Trophoblast cell (in vitro differentiated cells and primary cell): Measurements from ENCODE around the gene USP49.
A peak's percentile ranks its signal among the peaks of the same experiment; 100 is the strongest.

ENCODE experiments used
- DNase-seq, 2 donors: peaks; one replicate each; pipeline ENCODE4 v3.0.0-alpha.2; 2016
- H2AFZ ChIP-seq: 2 replicates; pipeline ENCODE4 v1.6.1; 2013; ENCODE audit warnings: low read length, moderate library complexity, mild to moderate bottlenecking; ENCODE audit not compliant: insufficient read depth, poor library complexity
- H2AK5ac ChIP-seq: 2 replicates; pipeline ENCODE4 v1.6.1; 2013; ENCODE audit warnings: mild to moderate bottlenecking, low read length
- H2BK120ac ChIP-seq: 2 replicates; pipeline ENCODE4 v1.6.1; 2013; ENCODE audit warnings: low read length, mild to moderate bottlenecking, moderate library complexity; ENCODE audit not compliant: insufficient read depth, poor library complexity
- H2BK12ac ChIP-seq: 2 replicates; pipeline ENCODE4 v1.6.1; 2013; ENCODE audit warnings: mild to moderate bottlenecking, low read length, moderate library complexity
- H2BK5ac ChIP-seq: 2 replicates; pipeline ENCODE4 v1.6.1; 2013; ENCODE audit warnings: low read length, low read depth, moderate library complexity, mild to moderate bottlenecking; ENCODE audit not compliant: poor library complexity
- H3K14ac ChIP-seq: 2 replicates; pipeline ENCODE4 v1.6.1; 2013; ENCODE audit warnings: mild to moderate bottlenecking, low read length
- H3K18ac ChIP-seq: 2 replicates; pipeline ENCODE4 v1.6.1; 2013; ENCODE audit warnings: mild to moderate bottlenecking, low read length
- H3K23ac ChIP-seq: 2 replicates; pipeline ENCODE4 v1.6.1; 2013; ENCODE audit warnings: low read length
- H3K27ac ChIP-seq: 2 replicates; pipeline ENCODE4 v1.5.1; 2013; ENCODE audit warnings: low read depth, mild to moderate bottlenecking, inconsistent platforms, low read length, moderate library complexity
- H3K27me3 ChIP-seq: 2 replicates; pipeline ENCODE4 v1.6.1; 2013; ENCODE audit warnings: inconsistent platforms, mild to moderate bottlenecking, low read length, moderate library complexity; ENCODE audit not compliant: insufficient read depth
- H3K36me3 ChIP-seq, 2 experiments: 1 replicate in 1 of 2; 2 replicates in 1 of 2; pipeline ENCODE4 v1.6.1; 2013; ENCODE audit warnings: low read length in 2 of 2, mild to moderate bottlenecking in 2 of 2, moderate library complexity in 1 of 2; ENCODE audit not compliant: insufficient read depth in 2 of 2, control insufficient read depth in 1 of 2
- H3K4ac ChIP-seq: 2 replicates; pipeline ENCODE4 v1.6.1; 2013; ENCODE audit warnings: low read depth, mild to moderate bottlenecking, low read length, moderate library complexity
- H3K4me1 ChIP-seq, 2 experiments: 1 replicate in 1 of 2; 2 replicates in 1 of 2; pipeline ENCODE4 v1.6.1; 2013; ENCODE audit warnings: low read length in 2 of 2, mild to moderate bottlenecking in 2 of 2, moderate library complexity in 1 of 2; ENCODE audit not compliant: insufficient read depth in 2 of 2, control insufficient read depth in 1 of 2
- H3K4me2 ChIP-seq: 2 replicates; pipeline ENCODE4 v1.6.1; 2013; ENCODE audit warnings: inconsistent platforms, mild to moderate bottlenecking, low read length, moderate library complexity
- H3K4me3 ChIP-seq: 2 replicates; pipeline ENCODE4 v1.5.1; 2013; ENCODE audit warnings: mild to moderate bottlenecking, low read depth, low read length, inconsistent platforms
- H3K79me1 ChIP-seq: one replicate; pipeline ENCODE4 v1.6.1; 2013; ENCODE audit warnings: low read length
- H3K79me2 ChIP-seq: 2 replicates; pipeline ENCODE4 v1.6.1; 2013; ENCODE audit warnings: low read length, mild to moderate bottlenecking; ENCODE audit not compliant: control insufficient read depth, insufficient read depth, poor library complexity
- H3K9ac ChIP-seq: 2 replicates; pipeline ENCODE4 v1.6.1; 2013; ENCODE audit warnings: mild to moderate bottlenecking, low read length
- H3K9me3 ChIP-seq: 2 replicates; pipeline ENCODE4 v1.6.1; 2013; ENCODE audit warnings: low read depth, mild to moderate bottlenecking, control low read depth, inconsistent platforms, low read length; ENCODE audit not compliant: insufficient read depth
- H4K12ac ChIP-seq: 2 replicates; pipeline ENCODE4 v1.6.1; 2013; ENCODE audit warnings: low read depth, mild to moderate bottlenecking, low read length, moderate library complexity
- H4K8ac ChIP-seq: 2 replicates; pipeline ENCODE4 v1.6.1; 2013; ENCODE audit warnings: low read depth, mild to moderate bottlenecking, low read length, moderate library complexity
- H4K91ac ChIP-seq: one replicate; pipeline ENCODE4 v1.6.1; 2013; ENCODE audit warnings: low read depth, mild to moderate bottlenecking, low read length, moderate library complexity
- WGBS: extraction: QIAGEN DNeasy Blood & Tissue Kit; methylation state at CpG from one replicate; pipeline ENCODE4 v1.1.7; 2013; ENCODE audit warnings: missing lambda C conversion rate; ENCODE audit not compliant: insufficient read length, insufficient coverage; ENCODE audit errors: extremely low coverage; 5-methylcytosine and 5-hydroxymethylcytosine counted together

Gene USP49

DNA sequence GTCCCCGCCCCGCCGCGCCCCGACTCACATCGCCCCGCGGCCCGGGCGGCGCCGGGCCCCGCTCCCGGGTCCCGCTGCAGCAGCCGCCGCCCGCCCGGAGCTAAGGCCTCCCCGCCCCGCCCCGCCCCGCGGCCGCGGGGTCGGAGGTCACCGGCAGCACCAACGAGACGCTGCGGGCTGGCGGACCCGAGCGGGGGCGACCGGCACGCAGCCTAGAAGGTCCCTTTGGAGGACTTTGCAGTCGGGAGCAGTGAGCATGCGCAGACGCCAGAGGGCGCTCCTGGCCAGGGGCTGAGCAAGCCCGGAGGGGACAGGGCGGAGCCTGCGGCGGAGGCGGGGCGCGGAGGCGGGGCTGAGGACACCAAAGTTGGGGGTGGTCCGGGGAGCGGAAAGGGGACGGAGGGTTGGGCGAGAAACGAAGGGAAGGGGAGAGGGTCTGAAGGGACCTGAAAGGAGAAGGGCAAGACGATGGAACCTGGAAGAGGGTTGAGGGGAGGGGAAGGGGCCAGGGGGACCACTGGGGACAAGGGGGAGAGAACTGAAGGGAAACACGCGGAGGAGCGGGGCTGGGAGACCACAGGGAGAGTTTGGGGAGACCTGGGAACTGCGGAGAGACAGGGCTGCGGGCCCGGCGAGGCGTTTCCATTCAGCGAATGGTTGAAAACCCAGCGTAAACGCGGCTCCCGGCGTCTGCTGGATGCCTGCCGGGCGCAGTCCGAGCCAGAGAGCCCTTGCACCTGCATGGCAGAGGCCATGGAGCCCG lies 115.2 kb downstream of the USP49 start, which contains the start of gene FRS3:
Gene FRS3 (minus strand): TSS at position 113 of the 763 bp plus-strand sequence. CDS start 2,913 bp downstream, outside the sequence.
- peak within 1 kb of the TSS; percentile 34 for H2BK120ac ChIP-seq
- H3K18ac ChIP-seq, result peak within 1 kb of the TSS; percentile 72
- peaks cover 9 to 18% of the 10 kb centered on the region in 2 experiments for H3K4me1 ChIP-seq
- peak; percentile 94 to 98 for DNase-seq
- H2AK5ac ChIP-seq, result peak within 1 kb of the TSS; percentile 3
- no peaks in the 10 kb centered on the region for H3K79me2 ChIP-seq
- H3K4me2 ChIP-seq, result peak within 1 kb of the TSS; percentile 90
- peak within 1 kb of the TSS; percentile 78 for H3K9ac ChIP-seq
- H4K91ac ChIP-seq, result peak within 1 kb of the TSS; percentile 63
- peaks cover 7 to 9% of the 10 kb centered on the region in 2 experiments for H3K36me3 ChIP-seq
- peak within 1 kb of the TSS; percentile 75 for H2AFZ ChIP-seq
- no peak within 1 kb of the TSS for H2BK5ac ChIP-seq
- H3K27ac ChIP-seq, result no peak within 1 kb of the TSS
- H4K12ac ChIP-seq, result peak within 1 kb of the TSS; percentile 11
- H3K23ac ChIP-seq, result no peak within 1 kb of the TSS
- no peaks in the 10 kb centered on the region for H3K27me3 ChIP-seq
- no CpG with 5 or more reads among the region's 73 CpGs for WGBS
- H3K14ac ChIP-seq, result peak within 1 kb of the TSS; percentile 29
- H3K4ac ChIP-seq, result peak within 1 kb of the TSS; percentile 7
- peak within 1 kb of the TSS; percentile 25 for H4K8ac ChIP-seq
- H2BK12ac ChIP-seq, result no peak within 1 kb of the TSS
- peak within 1 kb of the TSS; percentile 72 for H3K4me3 ChIP-seq
- H3K79me1 ChIP-seq, result peaks cover 2% of the 10 kb centered on the region
- no peaks in the 10 kb centered on the region for H3K9me3 ChIP-seq

DNA sequence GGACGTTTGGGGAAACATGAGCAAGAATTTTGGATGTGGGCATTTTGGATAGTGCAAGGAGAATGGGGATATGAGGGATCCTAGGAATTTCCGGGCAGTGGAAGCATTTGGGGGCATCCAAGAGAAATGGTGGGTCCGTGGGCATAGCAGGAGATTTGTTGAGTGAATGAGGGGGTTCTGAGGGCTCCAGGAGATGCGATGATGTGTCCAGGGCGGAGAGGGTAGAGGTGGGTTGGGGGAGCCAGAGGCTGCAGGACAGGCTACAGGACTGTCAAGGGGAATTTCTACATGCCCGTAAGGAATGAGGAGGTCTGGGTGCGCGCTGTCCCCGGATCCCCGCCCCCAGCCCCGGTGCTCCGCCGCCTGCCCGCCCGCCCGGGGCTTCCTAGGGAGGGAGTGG lies 115.8 kb downstream of the USP49 start:
- peaks cover 11 to 16% of the 10 kb centered on the region in 2 experiments for H3K36me3 ChIP-seq
- peak overlapping the region; percentile 78 for H3K9ac ChIP-seq
- no peaks in the 10 kb centered on the region for H3K79me2 ChIP-seq
- H2AK5ac ChIP-seq, result peak overlapping the region; percentile 3
- peak overlapping the region; percentile 1 for H2AFZ ChIP-seq
- H3K4me2 ChIP-seq, result peak overlapping the region; percentile 90
- peaks cover 6 to 12% of the 10 kb centered on the region in 2 experiments for H3K4me1 ChIP-seq
- H3K4me3 ChIP-seq, result peak overlapping the region; percentile 72
- peak overlapping the region; percentile 17 for H4K8ac ChIP-seq
- H2BK12ac ChIP-seq, result no peak overlapping the region
- H4K12ac ChIP-seq, result peak overlapping the region; percentile 11
- H2BK120ac ChIP-seq, result no peak overlapping the region
- peak overlapping the region; percentile 28 for H3K18ac ChIP-seq
- DNase-seq, result no peak
- peak overlapping the region; percentile 29 for H3K14ac ChIP-seq
- peak overlapping the region; percentile 36 for H4K91ac ChIP-seq
- H2BK5ac ChIP-seq, result no peak overlapping the region
- no peaks in the 10 kb centered on the region for H3K27me3 ChIP-seq
- WGBS, result no CpG with 5 or more reads among the region's 16 CpGs
- H3K9me3 ChIP-seq, result no peaks in the 10 kb centered on the region
- H3K4ac ChIP-seq, result peak overlapping the region; percentile 7
- H3K27ac ChIP-seq, result no peak overlapping the region
- peaks cover 2% of the 10 kb centered on the region for H3K79me1 ChIP-seq
- no peak overlapping the region for H3K23ac ChIP-seq

DNA sequence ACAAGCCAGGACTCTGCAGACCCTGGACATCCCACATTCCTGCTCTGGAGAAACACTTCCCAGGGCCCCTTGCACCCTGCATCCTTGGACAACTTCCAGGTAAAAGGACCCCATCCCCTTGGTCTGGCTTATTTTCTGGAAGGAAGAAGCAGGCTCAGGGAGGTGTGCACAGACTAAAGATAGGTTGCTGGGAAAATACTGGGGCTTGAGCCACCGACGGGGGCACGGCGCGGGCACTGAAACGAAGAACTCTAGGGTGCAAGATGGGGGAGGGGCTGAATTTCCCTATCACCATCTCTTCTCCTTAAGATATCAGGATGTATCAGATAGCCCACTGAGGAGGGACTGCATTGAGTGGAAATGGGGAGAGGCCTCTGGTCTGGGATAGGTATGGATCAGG lies 116.3 kb downstream of the USP49 start:
- Histone ChIP-seq H3K4me1 (peaks cover 6 to 12% of the 10 kb centered on the region in 2 experiments), H4K91ac (no peak overlapping the region), H3K4me3 (no peak overlapping the region), H2BK12ac (no peak overlapping the region), H3K4ac (no peak overlapping the region), H2BK120ac (no peak overlapping the region), H3K9me3 (no peaks in the 10 kb centered on the region), H3K4me2 (peak overlapping the region; percentile 90), H2BK5ac (no peak overlapping the region), H3K36me3 (peaks cover 11 to 16% of the 10 kb centered on the region in 2 experiments), H3K79me1 (peaks cover 2% of the 10 kb centered on the region), H4K8ac (peak overlapping the region; percentile 17), H2AFZ (no peak overlapping the region), H3K14ac (peak overlapping the region; percentile 29), H3K27ac (no peak overlapping the region), H3K79me2 (no peaks in the 10 kb centered on the region), H4K12ac (no peak overlapping the region), H2AK5ac (peak overlapping the region; percentile 3), H3K18ac (no peak overlapping the region), H3K9ac (no peak overlapping the region), H3K23ac (no peak overlapping the region), H3K27me3 (no peaks in the 10 kb centered on the region)
- WGBS, result no CpG with 5 or more reads among the region's 6 CpGs
- no peak for DNase-seq

- no peak overlapping the region for H2AFZ ChIP-seq
- no peak overlapping the region for H4K8ac ChIP-seq
- H3K4me1 ChIP-seq, result peaks cover 6 to 12% of the 10 kb centered on the region in 2 experiments
- no peak overlapping the region for H3K4ac ChIP-seq
- H3K9ac ChIP-seq, result no peak overlapping the region
- H3K27me3 ChIP-seq, result no peaks in the 10 kb centered on the region
- WGBS, result no CpG with 5 or more reads among the region's 5 CpGs
- no peak overlapping the region for H3K4me3 ChIP-seq
- peaks cover 2% of the 10 kb centered on the region for H3K79me1 ChIP-seq
- H3K23ac ChIP-seq, result no peak overlapping the region
- H3K27ac ChIP-seq, result no peak overlapping the region
- H3K36me3 ChIP-seq, result peaks cover 13 to 20% of the 10 kb centered on the region in 2 experiments
- no peak overlapping the region for H2BK5ac ChIP-seq
- H3K9me3 ChIP-seq, result no peaks in the 10 kb centered on the region
- no peak overlapping the region for H4K12ac ChIP-seq
- no peak for DNase-seq
- H3K79me2 ChIP-seq, result no peaks in the 10 kb centered on the region
- no peak overlapping the region for H2BK12ac ChIP-seq
- H3K14ac ChIP-seq, result no peak overlapping the region
- H2BK120ac ChIP-seq, result no peak overlapping the region
- no peak overlapping the region for H2AK5ac ChIP-seq
- no peak overlapping the region for H4K91ac ChIP-seq
- H3K18ac ChIP-seq, result peak overlapping the region; percentile 19
- no peak overlapping the region for H3K4me2 ChIP-seq
Measured at GRCh38 chr6:41777551-41778285, 117.5 kb downstream of the USP49 start.
